AG04449 (cell line): ENCODE data around the gene EPM2A.
"Not testable (repeated sequence)": the region's sequence is repeated elsewhere in the genome, so short reads cannot be mapped to it uniquely, and the experiment has no call there.

Experiments used
- CTCF ChIA-PET: fragments of 350-600 bp; formaldehyde crosslinking; extraction: SDS; loops from one replicate; lab custom pipeline; 2021; ENCODE audit warnings: antibody characterized with exemption; lab: Yijun Ruan, JAX
- POLR2A ChIA-PET: fragments of 400-600, 350-600 bp; formaldehyde crosslinking; extraction: SDS; loops from one replicate; lab custom pipeline; 2020; ENCODE audit warnings: antibody characterized with exemption, inconsistent platforms; lab: Yijun Ruan, JAX
- DNase-seq: peaks from one replicate; pipeline ENCODE4 v3.0.0-alpha.2; 2010; ENCODE audit warnings: low read depth, low spot score
- H3K4me3 ChIP-seq: 2 replicates; pipeline ENCODE4 v1.5.1; 2011; ENCODE audit warnings: low read depth, mild to moderate bottlenecking, control low read depth, low read length
- TF ChIP-seq, protein P1 (sequence below): IDR thresholded peaks from one replicate; pipeline ENCODE4 v1.5.1; 2011; ENCODE audit warnings: mild to moderate bottlenecking, moderate library complexity, low read length, control low read depth, inconsistent platforms; ENCODE audit not compliant: insufficient read depth; ENCODE audit errors: missing control alignments

EPM2A gene

GRCh38 chr6:145705561-145705960 lies 29.8 kb downstream of the EPM2A start:
- POLR2A ChIA-PET, result no interaction called here
- no peak overlapping the region for H3K4me3 ChIP-seq
- TF ChIP-seq, protein P1, sequence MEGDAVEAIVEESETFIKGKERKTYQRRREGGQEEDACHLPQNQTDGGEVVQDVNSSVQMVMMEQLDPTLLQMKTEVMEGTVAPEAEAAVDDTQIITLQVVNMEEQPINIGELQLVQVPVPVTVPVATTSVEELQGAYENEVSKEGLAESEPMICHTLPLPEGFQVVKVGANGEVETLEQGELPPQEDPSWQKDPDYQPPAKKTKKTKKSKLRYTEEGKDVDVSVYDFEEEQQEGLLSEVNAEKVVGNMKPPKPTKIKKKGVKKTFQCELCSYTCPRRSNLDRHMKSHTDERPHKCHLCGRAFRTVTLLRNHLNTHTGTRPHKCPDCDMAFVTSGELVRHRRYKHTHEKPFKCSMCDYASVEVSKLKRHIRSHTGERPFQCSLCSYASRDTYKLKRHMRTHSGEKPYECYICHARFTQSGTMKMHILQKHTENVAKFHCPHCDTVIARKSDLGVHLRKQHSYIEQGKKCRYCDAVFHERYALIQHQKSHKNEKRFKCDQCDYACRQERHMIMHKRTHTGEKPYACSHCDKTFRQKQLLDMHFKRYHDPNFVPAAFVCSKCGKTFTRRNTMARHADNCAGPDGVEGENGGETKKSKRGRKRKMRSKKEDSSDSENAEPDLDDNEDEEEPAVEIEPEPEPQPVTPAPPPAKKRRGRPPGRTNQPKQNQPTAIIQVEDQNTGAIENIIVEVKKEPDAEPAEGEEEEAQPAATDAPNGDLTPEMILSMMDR, result no peak
- DNase-seq, result no peak
- CTCF ChIA-PET, result no interaction called here

DNA sequence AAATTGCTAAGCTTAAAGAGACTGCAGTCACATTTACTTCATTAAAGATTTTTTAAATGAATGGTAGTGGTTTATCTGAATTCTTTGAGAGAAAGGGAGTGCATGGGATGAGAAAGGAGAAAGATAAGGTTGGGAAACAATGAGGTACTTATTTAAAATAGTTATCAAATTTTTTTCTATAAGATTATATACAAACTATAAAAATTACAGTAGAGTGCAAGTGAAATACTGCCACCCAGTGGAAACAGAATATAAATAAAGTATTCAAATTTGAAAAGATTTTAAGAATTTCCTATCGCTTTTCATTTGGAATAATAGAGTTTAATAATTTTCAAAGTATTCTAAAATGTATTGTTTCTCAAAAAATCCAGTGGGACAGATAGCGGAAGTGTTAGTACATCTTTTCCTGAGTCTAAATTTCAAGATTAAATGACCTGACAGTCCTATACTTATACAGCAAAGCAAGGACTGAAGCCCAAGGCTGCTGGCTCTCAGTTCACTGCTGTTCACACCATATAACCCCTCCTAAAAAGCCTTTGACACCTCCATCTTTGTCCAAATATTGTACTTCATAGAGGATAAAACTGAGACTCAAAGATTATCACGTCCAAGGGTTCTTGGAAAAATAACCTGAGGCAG lies 31.1 kb downstream of the EPM2A start:
- TF ChIP-seq, protein P1, result no peak
- ChIA-PET POLR2A (no interaction called here), CTCF (interaction anchor here (0.7 to 2.3 kb wide), 13 partner anchors 10 to 1140 kb away, joined by 3 to 7 read pairs (median 3); no protein-coding TSS in a partner anchor)
- H3K4me3 ChIP-seq, result no peak overlapping the region
- no peak for DNase-seq

- CTCF ChIA-PET, result interaction anchor here (0.9 kb wide), 1 partner anchor 66 kb away, joined by 4 read pairs; no protein-coding TSS in a partner anchor
- POLR2A ChIA-PET, result no interaction called here
- no peak overlapping the region for H3K4me3 ChIP-seq
- TF ChIP-seq, protein P1, result no peak
- DNase-seq, result no peak
Observed at GRCh38 chr6:145699462-145699861, 35.9 kb downstream of the EPM2A start.

DNA sequence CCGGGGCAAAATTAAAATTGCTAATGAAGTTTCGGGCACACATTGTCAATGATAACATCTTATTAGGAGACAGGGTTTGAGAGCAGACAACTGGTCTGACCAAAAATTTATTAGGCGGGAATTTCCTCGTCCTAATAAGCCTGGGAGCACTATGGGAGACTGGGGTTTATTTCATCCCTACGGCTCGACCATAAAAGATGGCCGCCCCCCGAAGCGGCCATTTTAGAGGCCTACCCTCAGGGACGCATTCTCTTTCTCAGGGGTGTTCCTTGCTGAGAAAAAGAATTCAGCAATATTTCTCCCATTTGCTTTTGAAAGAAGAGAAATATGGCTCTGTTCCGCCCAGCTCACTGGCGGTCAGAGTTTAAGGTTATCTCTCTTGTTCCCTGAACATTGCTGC lies 37.9 kb downstream of the EPM2A start:
- H3K4me3 ChIP-seq, CTCF ChIA-PET, POLR2A ChIA-PET, DNase-seq: not testable (repeated sequence)

GRCh38 chr6:145694083-145694737 lies 41.1 kb downstream of the EPM2A start:
- ChIA-PET POLR2A (no interaction called here), CTCF (interaction anchor here (0.8 to 1.5 kb wide), 3 partner anchors 9 to 12 kb away, joined by 3 to 4 read pairs (median 3); no protein-coding TSS in a partner anchor)
- DNase-seq, result no peak
- TF ChIP-seq, protein P1, result no peak
- no peak overlapping the region for H3K4me3 ChIP-seq

GRCh38 chr6:145690969-145691368 lies 44.4 kb downstream of the EPM2A start:
- POLR2A ChIA-PET, result no interaction called here
- DNase-seq, result no peak
- H3K4me3 ChIP-seq, result no peak overlapping the region
- CTCF ChIA-PET, result no interaction called here
- TF ChIP-seq, protein P1, result no peak

- CTCF ChIA-PET, result interaction anchor here (0.9 kb wide), 1 partner anchor 14 kb away, joined by 3 read pairs; no protein-coding TSS in a partner anchor
- DNase-seq, result no peak
- TF ChIP-seq, protein P1, result no peak
- POLR2A ChIA-PET, result no interaction called here
- H3K4me3 ChIP-seq, result no peak overlapping the region
Observed at GRCh38 chr6:145689529-145689928, 45.8 kb downstream of the EPM2A start.
